Vagina (tissue), 2 donors: ENCODE results near the gene BTBD6. TPM values are rescaled to one million over a fixed set of nuclear protein-coding genes. Genes with fewer than 3 reads are reported as not detected.

Experiments used
- DNase-seq, 2 donors: peaks; one replicate each; pipeline ENCODE4 v3.0.0-alpha.2; 2017; ENCODE audit errors: extremely low spot score in 2 of 2
- H3K27ac ChIP-seq: fragments of 200-600 bp; sonication (generic); one replicate; pipeline ENCODE4 v1.5.1; 2019
- H3K27me3 ChIP-seq: fragments of 200-600 bp; sonication (generic); one replicate; pipeline ENCODE4 v1.5.1; 2019
- H3K36me3 ChIP-seq, 2 donors: fragments of 200-600 bp; sonication (generic); one replicate each; pipeline ENCODE4 v1.5.1; 2017 to 2019
- H3K4me1 ChIP-seq: fragments of 200-600 bp; sonication (generic); one replicate; pipeline ENCODE4 v1.5.1; 2019
- H3K4me3 ChIP-seq, 2 donors: fragments of 200-600 bp; sonication (generic); 1 replicate in 1 of 2; 2 replicates in 1 of 2; pipeline ENCODE4 v1.5.1; 2016 to 2019
- H3K9me3 ChIP-seq: fragments of 200-600 bp; sonication (generic); one replicate; pipeline ENCODE4 v1.5.1; 2019
- POLR2A ChIP-seq, 2 donors: fragments of 450-650 bp; IDR thresholded peaks; one replicate each; pipeline ENCODE4 v1.6.1; 2017; ENCODE audit warnings: antibody characterized with exemption in 2 of 2, mild to moderate bottlenecking in 2 of 2, moderate library complexity in 2 of 2
- POLR2AphosphoS5 ChIP-seq, 2 donors: sonication (generic); formaldehyde crosslinking; IDR thresholded peaks; one replicate each; pipeline ENCODE4 v1.9.0; 2017; ENCODE audit warnings: antibody characterized with exemption in 2 of 2, mild to moderate bottlenecking in 2 of 2, low read depth in 1 of 2; ENCODE audit not compliant: insufficient read depth in 1 of 2
- intact Hi-C: fragments of 100-400 bp; cut with DNase I; formaldehyde crosslinking; loops from one replicate; pipeline ENCODE4 v1.15.1; 2023
- total RNA-seq: library from RNA; depleted of rRNA; stranded (reverse); fragments of >200 nt; gene quantifications from one replicate; pipeline ENCODE4 v1.2.3, GENCODE V29; 2016
- TF ChIP-seq, protein P1 (sequence below), 3 experiments: fragments of 450-650 bp in 2 of 3; fragments of 200-600 bp in 1 of 3; sonication (generic) in 1 of 3; IDR thresholded peaks; one replicate each; pipeline ENCODE4 v1.5.1; 2017 to 2019; ENCODE audit warnings: antibody characterized with exemption in 3 of 3, mild to moderate bottlenecking in 2 of 3, moderate library complexity in 2 of 3

Gene BTBD6
- total RNA-seq, 1 donor from 2014 or later, result 45.9 TPM

DNA sequence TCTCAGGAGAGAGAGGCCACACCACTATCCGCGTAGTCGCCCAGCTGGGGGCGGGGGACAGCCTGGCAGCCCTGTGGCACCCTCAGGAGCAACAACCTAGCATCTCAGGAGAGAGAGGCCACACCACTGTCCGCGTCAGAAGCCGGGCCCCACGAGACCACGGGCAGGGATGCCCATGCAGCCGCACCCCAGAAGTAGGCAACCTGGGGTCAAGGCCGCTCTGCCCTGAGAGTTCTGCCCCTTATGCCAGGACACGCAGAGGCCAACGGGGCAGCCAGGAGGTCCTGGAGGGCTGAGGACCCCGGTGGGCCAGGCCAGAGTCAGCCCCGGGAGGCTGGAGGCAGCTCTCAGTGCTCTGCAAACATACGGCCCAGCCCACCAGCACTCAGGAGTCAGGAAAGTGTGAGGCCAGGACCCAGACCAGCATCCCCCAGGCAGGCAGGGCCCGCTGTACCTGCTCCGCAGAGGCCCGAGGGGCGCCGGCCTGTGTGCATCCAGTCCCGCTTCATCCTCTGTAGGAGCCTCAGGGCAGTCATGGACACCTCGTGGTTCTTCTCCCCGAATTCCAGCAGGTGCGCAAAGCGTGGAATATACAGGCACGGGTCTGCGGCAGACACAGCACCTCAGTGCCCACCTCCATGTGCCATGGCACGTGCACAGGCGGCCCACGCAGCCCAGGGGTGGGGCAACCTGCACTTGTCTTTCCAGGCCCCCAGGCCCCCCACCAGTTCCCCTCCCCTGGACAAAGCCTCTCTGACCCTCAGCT lies 7.3 kb upstream of the BTBD6 start:
- no peak for TF ChIP-seq POLR2A (IDR thresholded peaks at IDR 0.05)
- TF ChIP-seq POLR2AphosphoS5 (IDR thresholded peaks at IDR 0.05; ENCODE audit: insufficient read depth in 1 of 2, low read depth in 1 of 2), result no peak
- TF ChIP-seq, protein P1, sequence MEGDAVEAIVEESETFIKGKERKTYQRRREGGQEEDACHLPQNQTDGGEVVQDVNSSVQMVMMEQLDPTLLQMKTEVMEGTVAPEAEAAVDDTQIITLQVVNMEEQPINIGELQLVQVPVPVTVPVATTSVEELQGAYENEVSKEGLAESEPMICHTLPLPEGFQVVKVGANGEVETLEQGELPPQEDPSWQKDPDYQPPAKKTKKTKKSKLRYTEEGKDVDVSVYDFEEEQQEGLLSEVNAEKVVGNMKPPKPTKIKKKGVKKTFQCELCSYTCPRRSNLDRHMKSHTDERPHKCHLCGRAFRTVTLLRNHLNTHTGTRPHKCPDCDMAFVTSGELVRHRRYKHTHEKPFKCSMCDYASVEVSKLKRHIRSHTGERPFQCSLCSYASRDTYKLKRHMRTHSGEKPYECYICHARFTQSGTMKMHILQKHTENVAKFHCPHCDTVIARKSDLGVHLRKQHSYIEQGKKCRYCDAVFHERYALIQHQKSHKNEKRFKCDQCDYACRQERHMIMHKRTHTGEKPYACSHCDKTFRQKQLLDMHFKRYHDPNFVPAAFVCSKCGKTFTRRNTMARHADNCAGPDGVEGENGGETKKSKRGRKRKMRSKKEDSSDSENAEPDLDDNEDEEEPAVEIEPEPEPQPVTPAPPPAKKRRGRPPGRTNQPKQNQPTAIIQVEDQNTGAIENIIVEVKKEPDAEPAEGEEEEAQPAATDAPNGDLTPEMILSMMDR (IDR thresholded peaks at IDR 0.05), result no peak
- intact Hi-C loops, result loop anchor here (10.0 kb wide), 1 partner anchor 54 kb away; no protein-coding TSS in a partner anchor

DNA sequence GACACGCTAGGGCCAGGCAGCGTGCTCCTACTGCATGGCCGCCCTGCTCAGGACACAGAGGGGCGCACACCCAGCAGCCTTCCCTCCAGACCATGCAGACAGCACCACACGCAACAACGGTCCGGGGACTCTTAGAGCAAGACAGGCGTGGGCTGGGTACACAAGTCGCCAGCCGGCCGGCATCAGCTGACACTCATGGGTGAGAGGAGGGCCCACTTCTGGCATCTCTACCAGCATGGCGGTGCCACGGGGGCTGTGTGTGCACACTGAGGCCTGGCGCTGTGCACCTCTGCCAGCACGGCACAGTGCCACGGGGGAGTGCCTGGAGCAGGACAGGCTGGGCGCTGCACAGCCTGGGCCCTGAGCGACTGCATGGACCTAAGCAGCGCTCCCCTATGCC lies 6.7 kb upstream of the BTBD6 start:
- TF ChIP-seq POLR2AphosphoS5 (IDR thresholded peaks at IDR 0.05; ENCODE audit: insufficient read depth in 1 of 2, low read depth in 1 of 2) (no peak), POLR2A (IDR thresholded peaks at IDR 0.05) (no peak)
- TF ChIP-seq, protein P1 (IDR thresholded peaks at IDR 0.05), result no peak
- intact Hi-C loops, result loop anchor here (10.0 kb wide), 1 partner anchor 53 kb away; no protein-coding TSS in a partner anchor

More for the DNA sequence above, 7.3 kb upstream of the BTBD6 start:
- Histone ChIP-seq H3K9me3 (no peaks in the 10 kb centered on the region), H3K36me3 (peaks cover 0 to 5% of the 10 kb centered on the region in 2 donors), H3K4me1 (no peaks in the 10 kb centered on the region), H3K27me3 (no peaks in the 10 kb centered on the region), H3K27ac (no peak overlapping the region), H3K4me3 (no peak overlapping the region)
- DNase-seq, result no peak

DNA sequence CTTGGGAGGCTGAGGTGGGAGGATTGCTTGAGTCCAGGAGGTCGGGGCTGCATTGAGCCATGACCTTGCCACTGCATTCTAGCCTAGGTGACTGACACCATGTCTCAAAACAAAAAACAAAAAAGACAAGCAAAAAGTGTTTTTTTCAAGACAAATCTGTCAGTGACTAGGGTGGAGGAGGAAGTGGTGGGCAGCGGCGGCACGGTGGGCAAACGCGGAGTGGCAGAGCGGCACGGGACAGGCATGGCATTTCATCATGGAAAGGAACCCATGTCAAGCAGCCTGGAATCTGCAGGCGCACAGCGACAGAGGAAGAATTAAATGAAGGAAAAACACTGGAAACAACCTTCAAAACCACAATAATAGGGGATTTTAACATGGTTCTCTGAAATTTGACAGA lies 4.0 kb upstream of the BTBD6 start:
- intact Hi-C loops, result loop anchor here (10.0 kb wide), 1 partner anchor 50 kb away; no protein-coding TSS in a partner anchor
- Histone ChIP-seq H3K27ac (no peak overlapping the region), H3K27me3 (no peaks in the 10 kb centered on the region), H3K4me1 (peaks cover 18% of the 10 kb centered on the region), H3K36me3 (peaks cover 0 to 5% of the 10 kb centered on the region in 2 donors), H3K4me3 (no peak overlapping the region), H3K9me3 (no peaks in the 10 kb centered on the region)
- TF ChIP-seq, protein P1 (IDR thresholded peaks at IDR 0.05), result no peak
- TF ChIP-seq POLR2AphosphoS5 (IDR thresholded peaks at IDR 0.05; ENCODE audit: insufficient read depth in 1 of 2, low read depth in 1 of 2) (no peak), POLR2A (IDR thresholded peaks at IDR 0.05) (no peak)
- DNase-seq, result no peak

More for the DNA sequence above, 6.7 kb upstream of the BTBD6 start:
- no peaks in the 10 kb centered on the region for H3K9me3 ChIP-seq
- DNase-seq, result no peak
- H3K27ac ChIP-seq, result no peak overlapping the region
- no peaks in the 10 kb centered on the region for H3K27me3 ChIP-seq
- H3K4me1 ChIP-seq, result no peaks in the 10 kb centered on the region
- H3K4me3 ChIP-seq, result no peak overlapping the region
- peaks cover 0 to 5% of the 10 kb centered on the region in 2 donors for H3K36me3 ChIP-seq

DNA sequence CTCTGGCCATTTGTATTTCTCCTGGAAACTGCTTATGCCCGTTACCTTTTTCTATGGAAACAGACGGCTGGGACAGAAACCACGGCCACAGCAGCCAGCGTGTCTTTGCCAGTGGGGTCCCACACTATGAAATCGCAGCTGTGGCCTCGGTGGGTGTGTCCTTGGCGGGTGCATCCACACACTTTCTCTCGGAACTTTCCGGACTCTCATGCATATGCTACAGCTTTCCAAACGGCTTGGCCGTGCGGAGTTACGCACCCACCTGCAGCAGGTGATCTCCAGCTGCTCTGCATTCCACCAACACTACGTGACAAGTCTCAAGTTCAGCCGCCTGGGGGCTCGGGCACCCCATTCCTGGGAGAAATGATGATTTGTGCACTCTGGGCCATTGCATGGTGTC lies 1.3 kb upstream of the BTBD6 start:
- Histone ChIP-seq H3K4me3 (no peak overlapping the region), H3K36me3 (peaks cover 0 to 7% of the 10 kb centered on the region in 2 donors)

More for the DNA sequence above, 1.3 kb upstream of the BTBD6 start:
- TF ChIP-seq POLR2AphosphoS5 (IDR thresholded peaks at IDR 0.05; ENCODE audit: insufficient read depth in 1 of 2, low read depth in 1 of 2) (no peak), POLR2A (IDR thresholded peaks at IDR 0.05) (no peak)
- TF ChIP-seq, protein P1 (IDR thresholded peaks at IDR 0.05), result no peak
- DNase-seq, result no peak
- no peaks in the 10 kb centered on the region for H3K9me3 ChIP-seq
- H3K27ac ChIP-seq, result no peak overlapping the region
- H3K4me1 ChIP-seq, result peaks cover 25% of the 10 kb centered on the region
- intact Hi-C loops, result loop anchor here (10.0 kb wide), 1 partner anchor 48 kb away; no protein-coding TSS in a partner anchor
- no peaks in the 10 kb centered on the region for H3K27me3 ChIP-seq
